HFF-Myc (cell line): ENCODE measurements around the gene ADARB2.
"Not testable (repeated sequence)": the region's sequence is repeated elsewhere in the genome, so short reads cannot be mapped to it uniquely, and the experiment has no call there.

Experiments
- DNase-seq: peaks from one replicate; pipeline ENCODE4 v3.0.0-alpha.2; 2011; ENCODE audit warnings: low read depth; ENCODE audit errors: extremely low read depth
- H3K4me3 ChIP-seq: replicated peaks from 2 replicates; pipeline ENCODE4 v1.5.1; 2011; ENCODE audit warnings: low read depth, mild to moderate bottlenecking, control low read depth, low read length
- CTCF ChIP-seq: IDR thresholded peaks from 2 replicates; pipeline ENCODE4 v1.5.1; 2012; ENCODE audit warnings: mild to moderate bottlenecking, low read depth, low read length, control low read depth; ENCODE audit errors: missing control alignments

ADARB2 gene

GRCh38 chr10:1417574-1417973 is 319.8 kb downstream of the ADARB2 start:
- H3K4me3 ChIP-seq: no peak overlapping the region
- no peak for TF ChIP-seq CTCF
- no peak for DNase-seq

GRCh38 chr10:1416456-1417037 is 320.8 kb downstream of the ADARB2 start:
- no peak for DNase-seq
- no peak overlapping the region for H3K4me3 ChIP-seq
- no peak for TF ChIP-seq CTCF

- no peak overlapping the region for H3K4me3 ChIP-seq
- DNase-seq: no peak
- no peak for TF ChIP-seq CTCF
Observed at GRCh38 chr10:1414893-1415292, 322.4 kb downstream of the ADARB2 start.

- not testable (repeated sequence) for DNase-seq, H3K4me3 ChIP-seq
Observed at GRCh38 chr10:1414346-1414745, 323.0 kb downstream of the ADARB2 start.

GRCh38 chr10:1413823-1414222 is 323.5 kb downstream of the ADARB2 start:
- DNase-seq: no peak
- TF ChIP-seq CTCF: no peak
- no peak overlapping the region for H3K4me3 ChIP-seq

GRCh38 chr10:1413256-1413655 is 324.1 kb downstream of the ADARB2 start:
- no peak overlapping the region for H3K4me3 ChIP-seq
- no peak for DNase-seq
- no peak for TF ChIP-seq CTCF

- TF ChIP-seq CTCF: no peak
- H3K4me3 ChIP-seq: no peak overlapping the region
- no peak for DNase-seq
Observed at GRCh38 chr10:1412531-1413189, 324.7 kb downstream of the ADARB2 start.
